Left ventricle myocardium superior (tissue), 1 donor: ENCODE data around the gene ZNF521. TPM values are rescaled to one million over a fixed set of nuclear protein-coding genes. Genes with fewer than 3 reads are reported as not detected.
A peak's percentile ranks its signal among the peaks of the same experiment; 100 is the strongest.

Experiments
- ATAC-seq: fragments of 200-7000 bp; cut with Tn5 transposase; one replicate; pipeline ENCODE4 v1.9.1; 2020; ENCODE audit warnings: mild to moderate bottlenecking, moderate library complexity
- DNase-seq: peaks from one replicate; pipeline ENCODE4 v3.0.0-alpha.2; 2020
- intact Hi-C: fragments of 100-400 bp; cut with micrococcal nuclease; formaldehyde crosslinking; loops from one replicate; pipeline ENCODE4 v1.11.0; 2022
- total RNA-seq: library from RNA; stranded (reverse); fragmentation: NEBNext Ultra II Directional; extraction: Animal tissue kit (Norgen Biotek cat#: 25700); gene quantifications from one replicate; pipeline ENCODE4 v1.2.1, GENCODE V29; 2021
- donor health status: DM: no; HTN: yes; CAD: no; lungs with severe emphysema.

Gene ZNF521
- total RNA-seq, 1 donor from 2014 or later = 28.8 TPM

DNA sequence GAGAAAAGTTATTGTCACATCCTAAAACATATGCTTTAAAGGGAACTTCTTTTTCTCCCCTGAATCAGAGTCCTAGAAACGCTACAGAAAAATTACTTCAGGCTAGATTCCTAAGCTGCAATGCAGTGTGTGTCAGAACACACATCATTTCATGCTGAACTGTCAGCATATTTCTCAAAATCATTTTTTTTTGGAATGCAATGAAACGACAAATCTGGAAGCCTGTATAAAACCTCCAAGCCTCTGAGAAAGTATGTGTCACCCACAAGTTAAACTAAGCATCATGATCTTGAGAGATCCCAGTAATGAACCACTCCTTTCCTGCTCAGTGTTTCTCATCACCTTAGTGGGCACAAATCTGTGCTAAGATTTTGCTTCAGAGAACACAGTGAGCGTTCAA is 276.2 kb downstream of the ZNF521 start:
- intact Hi-C loops = no loop called here
- DNase-seq (no peak), ATAC-seq (no peak)

DNA sequence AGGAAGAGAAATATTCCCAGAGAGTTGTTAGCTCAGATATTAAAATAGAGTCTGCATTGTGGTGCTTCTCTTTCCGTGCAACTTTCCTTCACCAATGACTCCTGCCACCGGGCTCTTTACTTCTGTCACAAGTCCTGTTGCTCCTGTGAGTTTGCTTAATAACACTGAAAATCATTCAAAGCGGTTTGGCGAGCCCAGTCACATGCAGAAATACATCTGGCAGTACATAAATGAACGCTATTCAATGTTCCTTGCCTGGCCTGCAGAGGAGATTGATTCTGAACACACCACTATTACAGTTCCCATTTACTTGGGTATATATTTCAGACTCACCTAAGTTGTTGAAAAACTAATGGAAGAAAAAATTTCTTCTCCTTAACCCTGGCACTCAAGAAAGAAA is 276.6 kb downstream of the ZNF521 start:
- DNase-seq (no peak), ATAC-seq (no peak)
- intact Hi-C loops = no loop called here

DNA sequence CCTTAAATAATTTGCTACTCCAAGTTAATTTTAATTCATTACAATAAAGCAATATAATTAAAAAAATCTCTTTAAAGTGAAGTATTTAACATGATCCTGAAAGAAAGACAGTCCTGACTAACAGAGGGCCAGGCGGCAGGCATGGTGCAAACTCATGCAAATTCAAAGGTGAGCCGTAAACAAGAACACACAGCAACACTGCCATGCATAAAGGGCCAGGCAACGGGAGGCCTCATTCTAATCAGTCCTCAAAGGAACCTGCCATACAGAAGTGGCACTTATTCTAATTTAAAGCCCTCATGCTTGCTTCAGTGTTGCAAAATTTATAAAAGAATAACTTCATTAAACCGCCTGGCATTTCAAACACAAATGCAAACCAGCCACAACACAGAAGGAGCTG is 277.0 kb downstream of the ZNF521 start:
- no peak for DNase-seq
- no peak for ATAC-seq
- intact Hi-C loops = no loop called here

DNA sequence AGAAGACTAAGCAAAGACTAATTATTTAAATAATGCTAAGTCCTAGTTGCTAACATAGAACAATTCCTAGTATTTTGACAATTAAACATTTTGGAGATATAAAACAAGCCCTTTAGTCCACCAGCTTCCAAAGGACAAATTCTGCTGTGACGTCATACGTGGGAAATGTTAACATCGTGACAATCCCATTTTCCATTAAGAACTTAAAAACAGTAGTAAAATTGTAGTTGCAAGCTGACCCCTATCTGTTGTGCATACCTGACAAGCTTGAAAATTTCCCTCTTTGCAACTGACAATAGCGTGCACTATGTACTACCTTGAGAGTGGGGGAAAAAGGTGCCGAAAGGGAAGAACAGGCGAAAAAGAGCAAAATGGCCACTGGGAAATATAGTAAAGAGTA is 279.8 kb downstream of the ZNF521 start:
- no peak for DNase-seq
- ATAC-seq = no peak
- intact Hi-C loops = no loop called here

DNA sequence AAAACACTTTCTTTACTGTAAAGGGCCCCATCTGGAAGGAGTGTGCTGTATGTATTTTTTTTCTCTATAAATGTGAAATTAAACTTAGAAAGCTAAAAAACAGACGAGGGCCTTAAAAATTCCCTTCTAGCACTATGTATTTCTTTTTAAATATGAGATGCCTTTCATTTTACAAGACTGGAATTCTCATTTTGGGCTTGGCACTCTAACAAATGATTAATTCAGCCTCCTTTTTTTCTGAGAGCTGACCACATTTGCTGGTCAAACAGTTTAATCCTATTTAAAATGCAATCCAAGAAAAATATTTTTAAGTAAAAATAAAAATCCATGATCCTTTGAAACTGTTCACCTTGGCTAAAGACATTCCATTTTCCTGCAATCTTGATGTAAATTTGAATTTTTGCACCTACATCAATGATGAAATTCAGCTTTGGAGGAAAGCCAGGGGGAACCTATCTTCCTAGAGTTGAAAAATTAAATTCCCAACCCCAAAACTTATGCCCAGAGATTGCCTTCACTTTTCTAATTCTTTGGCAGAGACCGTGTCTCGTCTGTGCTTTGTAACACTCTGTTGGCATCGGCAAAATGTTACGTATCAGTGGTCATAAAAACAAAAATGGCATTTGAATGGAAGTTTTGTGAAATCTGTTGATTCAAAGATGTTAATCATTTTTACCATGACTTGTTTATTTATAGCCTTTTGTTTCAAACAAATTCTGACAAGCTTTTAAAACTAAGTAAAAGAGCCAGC is 284.5 kb downstream of the ZNF521 start:
- intact Hi-C loops = no loop called here
- ATAC-seq = no peak
- DNase-seq = no peak

GRCh38 chr18:25066516-25066915 is 285.4 kb downstream of the ZNF521 start:
- DNase-seq = no peak
- no peak for ATAC-seq
- intact Hi-C loops = no loop called here

DNA sequence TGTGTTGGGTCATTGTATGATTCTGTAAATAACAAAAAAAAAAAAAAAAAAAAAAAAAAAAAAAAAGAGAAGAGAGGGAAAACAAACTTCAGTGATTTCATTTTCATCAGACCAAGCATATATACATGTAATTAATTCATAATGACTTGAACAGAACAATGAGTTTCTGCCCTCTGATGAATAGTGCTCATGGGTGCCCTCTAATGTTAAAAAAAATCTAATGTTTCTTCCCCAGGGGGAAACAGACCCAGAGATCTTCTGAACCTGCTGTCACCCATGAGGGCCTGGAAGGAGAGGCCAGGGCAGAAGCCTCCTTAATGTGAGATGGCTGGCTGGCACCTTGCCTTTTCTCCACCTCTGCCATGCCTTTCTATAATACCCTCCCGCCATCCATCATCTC is 289.2 kb downstream of the ZNF521 start:
- ATAC-seq (no peak), DNase-seq (no peak)
- intact Hi-C loops = no loop called here

GRCh38 chr18:25061395-25061794 is 290.6 kb downstream of the ZNF521 start:
- DNase-seq (no peak), ATAC-seq (no peak)
- intact Hi-C loops = no loop called here

GRCh38 chr18:25058521-25058920 is 293.4 kb downstream of the ZNF521 start:
- DNase-seq (no peak), ATAC-seq (no peak)
- intact Hi-C loops = no loop called here

GRCh38 chr18:25057491-25058050 is 294.4 kb downstream of the ZNF521 start:
- no peak for DNase-seq
- intact Hi-C loops = no loop called here
- no peak for ATAC-seq

DNA sequence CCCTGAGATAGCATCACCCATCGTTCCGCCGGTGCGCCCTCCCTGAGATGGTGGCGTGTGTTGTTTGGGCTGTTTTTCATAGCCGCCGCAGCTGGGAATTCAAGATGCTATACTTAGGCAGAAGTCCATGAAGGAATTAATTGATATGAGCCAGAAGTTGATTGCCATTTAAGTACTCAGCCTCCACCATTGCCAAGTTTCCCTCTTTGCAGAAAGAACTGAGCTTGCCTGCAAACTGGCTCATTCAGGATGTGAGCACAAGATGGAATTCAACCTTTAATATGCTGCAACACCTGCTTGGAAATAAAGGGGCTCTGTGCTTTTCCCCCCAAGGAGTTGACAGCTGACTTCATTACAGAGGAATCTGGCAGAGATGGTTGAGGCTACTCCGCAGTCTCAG is 295.5 kb downstream of the ZNF521 start:
- no peak for DNase-seq
- intact Hi-C loops = no loop called here
- no peak for ATAC-seq

GRCh38 chr18:25055076-25055475 is 296.9 kb downstream of the ZNF521 start:
- no peak for DNase-seq
- no peak for ATAC-seq
- intact Hi-C loops = no loop called here

DNA sequence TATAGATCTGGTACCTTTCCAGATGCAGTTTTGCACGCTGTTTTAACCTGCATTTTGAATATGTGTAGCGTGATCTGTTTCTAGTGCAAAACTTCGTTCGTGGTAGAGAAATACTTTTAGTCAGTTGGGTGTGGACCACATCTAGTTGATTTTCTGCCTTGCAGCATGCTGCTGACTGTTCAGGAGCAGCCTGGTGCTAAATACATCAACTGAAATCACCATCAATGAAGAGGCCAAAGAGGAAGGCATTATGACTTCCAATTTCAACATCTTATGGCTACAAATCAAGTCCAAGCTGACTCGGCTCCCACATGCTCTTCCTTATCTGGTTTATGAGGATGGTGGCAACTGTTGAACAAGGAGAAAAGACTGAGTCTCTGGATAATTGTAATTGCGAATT is 298.5 kb downstream of the ZNF521 start:
- DNase-seq (no peak), ATAC-seq (peak; percentile 38)
- intact Hi-C loops = no loop called here

DNA sequence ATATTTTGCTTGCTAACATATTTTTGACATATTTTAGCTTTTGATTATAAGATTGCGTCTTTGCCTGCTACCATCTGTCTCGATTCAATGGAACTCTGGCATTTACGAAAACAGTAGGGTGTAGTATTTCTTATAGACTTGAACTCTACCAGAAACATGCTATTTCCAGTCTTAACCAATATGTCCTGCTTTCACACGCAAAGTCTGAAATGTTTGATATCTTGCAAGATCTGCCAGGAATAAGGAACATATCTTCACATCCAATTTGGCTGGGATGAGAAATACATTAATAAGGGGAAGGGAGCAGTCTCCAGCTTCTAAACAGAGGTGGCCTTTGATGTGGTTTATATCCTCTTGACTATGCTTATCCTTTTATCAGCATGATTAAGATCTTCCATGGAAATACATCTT is 299.4 kb downstream of the ZNF521 start:
- ATAC-seq (no peak), DNase-seq (no peak)
- intact Hi-C loops = no loop called here

- DNase-seq (no peak), ATAC-seq (no peak)
- intact Hi-C loops = no loop called here
Measured at GRCh38 chr18:25050605-25051004, 301.4 kb downstream of the ZNF521 start.

GRCh38 chr18:25047983-25048382 is 304.0 kb downstream of the ZNF521 start:
- DNase-seq (no peak), ATAC-seq (no peak)
- intact Hi-C loops = no loop called here

DNA sequence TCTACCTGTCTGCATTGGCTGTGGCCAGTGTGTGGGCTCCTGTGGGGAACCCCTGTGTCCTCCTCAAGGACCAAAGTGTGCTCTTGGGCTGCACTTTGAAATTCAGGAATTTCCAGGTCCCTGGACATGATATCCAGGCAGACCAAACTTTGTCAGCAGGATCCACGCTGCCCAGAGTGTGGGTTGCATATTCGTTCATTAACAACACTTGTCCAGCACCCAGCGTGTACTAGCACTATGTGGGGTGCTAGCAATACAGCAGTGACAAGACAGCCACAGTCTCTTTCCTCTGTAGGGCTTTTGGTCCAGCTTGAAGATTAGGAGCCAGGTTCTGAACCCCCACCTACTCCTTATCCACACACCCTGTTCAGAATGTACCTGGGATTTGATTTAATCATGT is 304.5 kb downstream of the ZNF521 start:
- intact Hi-C loops = no loop called here
- no peak for DNase-seq
- ATAC-seq = no peak

- ATAC-seq (no peak), DNase-seq (no peak)
- intact Hi-C loops = no loop called here
Measured at GRCh38 chr18:25044694-25045093, 307.3 kb downstream of the ZNF521 start.

DNA sequence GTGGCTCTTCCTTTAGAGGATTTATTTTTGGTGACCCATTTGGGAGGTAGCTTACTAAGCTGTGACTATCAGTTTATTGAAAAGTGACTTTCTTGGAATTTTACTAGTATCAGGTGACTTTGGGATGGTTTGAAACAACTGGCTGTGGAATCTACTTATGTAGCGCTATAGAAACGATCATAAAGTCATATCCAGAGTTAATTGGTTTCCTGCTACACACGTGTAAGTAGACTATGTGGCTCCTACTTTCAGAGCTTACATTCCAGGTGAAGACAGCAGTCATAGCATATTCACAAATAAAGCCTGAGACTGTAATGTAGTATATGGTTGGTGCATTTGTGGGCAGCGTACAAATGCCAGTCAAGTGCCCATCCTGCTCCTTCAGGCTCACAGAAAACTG is 308.9 kb downstream of the ZNF521 start:
- intact Hi-C loops = no loop called here
- ATAC-seq (no peak), DNase-seq (no peak)

DNA sequence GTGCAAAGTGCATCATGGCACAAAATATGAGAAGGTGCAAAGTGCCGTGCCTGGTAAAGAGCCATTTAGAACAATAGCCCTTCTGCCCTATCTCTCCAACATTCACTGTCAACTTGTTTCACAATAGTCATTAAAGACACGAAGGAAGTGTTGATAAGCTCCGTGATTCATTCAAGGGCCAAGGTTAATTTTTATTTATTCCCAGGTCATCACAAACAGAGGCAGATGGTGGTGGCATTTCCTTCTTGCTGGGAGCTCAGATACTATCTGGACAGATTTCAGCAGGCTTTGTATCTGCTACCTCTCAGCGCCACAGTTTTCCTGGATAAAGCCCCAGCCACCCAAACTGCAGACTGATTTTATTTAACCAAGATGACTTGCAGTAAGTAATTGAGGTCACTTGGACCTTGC is 309.3 kb downstream of the ZNF521 start:
- intact Hi-C loops = no loop called here
- ATAC-seq (peak; percentile 30), DNase-seq (no peak)

- ATAC-seq = no peak
- intact Hi-C loops = no loop called here
- DNase-seq = no peak
Measured at GRCh38 chr18:25039781-25040180, 312.2 kb downstream of the ZNF521 start.
